HEK293 (cell line): ENCODE results near the gene ARHGEF11.

Experiments used
- CTCF ChIA-PET: fragments of 350-600 bp; formaldehyde crosslinking; extraction: SDS; loops from one replicate; lab custom pipeline; 2021; ENCODE audit warnings: antibody characterized with exemption; lab: Yijun Ruan, JAX
- POLR2A ChIA-PET: fragments of 300-600 bp; formaldehyde crosslinking; extraction: SDS; loops from one replicate; lab custom pipeline; 2020; ENCODE audit warnings: antibody characterized with exemption, inconsistent platforms; lab: Yijun Ruan, JAX
- H3K27ac ChIP-seq: fragments of 200-500 bp; sonication (Bioruptor generic); 2 replicates; pipeline ENCODE4 v1.5.1; 2014; ENCODE audit warnings: low read depth, low read length, control low read depth, inconsistent platforms; ENCODE audit errors: extremely low read depth
- H3K36me3 ChIP-seq, 2 experiments: fragments of 200-500 bp in 1 of 2; sonication (Bioruptor generic) in 1 of 2; 1 replicate in 1 of 2; 2 replicates in 1 of 2; pipeline ENCODE4 v1.5.1; 2014 to 2017; ENCODE audit warnings: inconsistent platforms in 2 of 2, low read length in 2 of 2; ENCODE audit not compliant: control insufficient read depth in 2 of 2, insufficient read depth in 1 of 2
- H3K4me1 ChIP-seq: fragments of 200-500 bp; sonication (Bioruptor generic); 2 replicates; pipeline ENCODE4 v1.5.1; 2014; ENCODE audit warnings: mild to moderate bottlenecking, low read length, inconsistent platforms; ENCODE audit not compliant: control insufficient read depth, insufficient read depth
- H3K4me3 ChIP-seq: 2 replicates; pipeline ENCODE4 v1.5.1; 2011; ENCODE audit warnings: low read depth, mild to moderate bottlenecking, control low read depth, low read length, moderate library complexity
- H3K9me3 ChIP-seq: fragments of 200-500 bp; sonication (Bioruptor generic); 2 replicates; pipeline ENCODE4 v1.5.1; 2014; ENCODE audit warnings: low read depth, low read length, inconsistent platforms; ENCODE audit not compliant: control insufficient read depth, insufficient read depth
- SETDB1 ChIP-seq: IDR thresholded peaks from one replicate; pipeline ENCODE4 v1.6.1; 2017; ENCODE audit warnings: mild to moderate bottlenecking, low read length, moderate library complexity, mixed read lengths; ENCODE audit not compliant: insufficient read length
- YY1 ChIP-seq: fragments of 450-650 bp; formaldehyde crosslinking; IDR thresholded peaks from 2 replicates; pipeline ENCODE4 v1.5.1; 2018; ENCODE audit warnings: missing biosample characterization, missing genetic modification characterization
- ZBTB10 ChIP-seq: fragments of 450-650 bp; formaldehyde crosslinking; IDR thresholded peaks from 2 replicates; pipeline ENCODE4 v1.5.1; 2016; ENCODE audit warnings: missing biosample characterization, missing genetic modification characterization
- ZBTB17 ChIP-seq: fragments of 450-650 bp; formaldehyde crosslinking; IDR thresholded peaks from 2 replicates; pipeline ENCODE4 v1.5.1; 2016; ENCODE audit warnings: missing biosample characterization, missing genetic modification characterization
- ZBTB6 ChIP-seq: fragments of 450-650 bp; formaldehyde crosslinking; IDR thresholded peaks from 2 replicates; pipeline ENCODE4 v1.5.1; 2017; ENCODE audit warnings: missing biosample characterization, missing genetic modification characterization
- ZBTB7A ChIP-seq: fragments of 450-650 bp; formaldehyde crosslinking; IDR thresholded peaks from 2 replicates; pipeline ENCODE4 v1.5.1; 2016; ENCODE audit warnings: low read depth, missing biosample characterization, missing genetic modification characterization
- ZNF148 ChIP-seq: fragments of 450-650 bp; formaldehyde crosslinking; IDR thresholded peaks from 2 replicates; pipeline ENCODE4 v1.5.0; 2017; ENCODE audit warnings: missing biosample characterization, missing genetic modification characterization, borderline replicate concordance
- ZNF18 ChIP-seq: fragments of 450-650 bp; formaldehyde crosslinking; IDR thresholded peaks from 2 replicates; pipeline ENCODE4 v1.5.1; 2016; ENCODE audit warnings: missing biosample characterization, missing genetic modification characterization
- ZNF248 ChIP-seq: fragments of 450-650 bp; formaldehyde crosslinking; IDR thresholded peaks from 2 replicates; pipeline ENCODE4 v1.5.1; 2017; ENCODE audit warnings: missing biosample characterization, missing genetic modification characterization
- ZNF280D ChIP-seq: fragments of 450-650 bp; formaldehyde crosslinking; IDR thresholded peaks from 2 replicates; pipeline ENCODE4 v1.5.1; 2016; ENCODE audit warnings: missing biosample characterization, missing genetic modification characterization
- ZNF292 ChIP-seq: fragments of 450-650 bp; formaldehyde crosslinking; IDR thresholded peaks from 2 replicates; pipeline ENCODE4 v1.5.1; 2016; ENCODE audit warnings: low read depth, missing biosample characterization, missing genetic modification characterization, borderline replicate concordance
- ZNF394 ChIP-seq: fragments of 450-650 bp; formaldehyde crosslinking; IDR thresholded peaks from 2 replicates; pipeline ENCODE4 v1.5.1; 2016; ENCODE audit warnings: missing biosample characterization, missing genetic modification characterization, mild to moderate bottlenecking, moderate library complexity, borderline replicate concordance
- ZNF600 ChIP-seq: fragments of 450-650 bp; formaldehyde crosslinking; IDR thresholded peaks from 2 replicates; pipeline ENCODE4 v1.5.1; 2016; ENCODE audit warnings: missing biosample characterization, missing genetic modification characterization
- ZNF639 ChIP-seq: fragments of 450-650 bp; formaldehyde crosslinking; IDR thresholded peaks from 2 replicates; pipeline ENCODE4 v1.5.1; 2016; ENCODE audit warnings: missing biosample characterization, missing genetic modification characterization
- ZSCAN5A ChIP-seq: fragments of 450-650 bp; formaldehyde crosslinking; IDR thresholded peaks from 2 replicates; pipeline ENCODE4 v1.5.1; 2016; ENCODE audit warnings: missing biosample characterization, missing genetic modification characterization

Gene ARHGEF11

GRCh38 chr1:157001304-157001703 lies 44.2 kb downstream of the ARHGEF11 start (continued):
- no peak for TF ChIP-seq ZNF292
- no peak for TF ChIP-seq ZNF280D (tag by site-specific recombination)
- TF ChIP-seq, all 188 proteins: peak for 0

GRCh38 chr1:157000686-157001085 lies 44.9 kb downstream of the ARHGEF11 start:
- H3K36me3 ChIP-seq = no peaks in the 10 kb centered on the region
- POLR2A ChIA-PET = no interaction called here
- H3K27ac ChIP-seq = no peak overlapping the region
- H3K9me3 ChIP-seq = no peaks in the 10 kb centered on the region
- CTCF ChIA-PET = interaction anchor here (1.0 to 1.1 kb wide), 2 partner anchors 9 to 74 kb away, joined by 4 read pairs; no protein-coding TSS in a partner anchor
- TF ChIP-seq ZNF248 (tag by site-specific recombination) (no peak), ZNF600 (tag by site-specific recombination) (peak; percentile 36; the same call in 1 of the 2 replicates)
- no peaks in the 10 kb centered on the region for H3K4me1 ChIP-seq
- no peak overlapping the region for H3K4me3 ChIP-seq

- Histone ChIP-seq H3K4me1 (no peaks in the 10 kb centered on the region), H3K27ac (no peak overlapping the region), H3K9me3 (no peaks in the 10 kb centered on the region), H3K4me3 (no peak overlapping the region), H3K36me3 (no peaks in the 10 kb centered on the region)
- TF ChIP-seq YY1 (tag by site-specific recombination) (no peak), ZBTB7A (tag by site-specific recombination) (no peak), ZBTB17 (tag by site-specific recombination) (no peak), ZBTB10 (no peak), ZSCAN5A (tag by site-specific recombination) (no peak), ZNF18 (no peak), SETDB1 (no peak), ZNF394 (no peak), ZNF639 (tag by site-specific recombination) (no peak), ZNF148 (tag by site-specific recombination) (no peak), ZBTB6 (tag by site-specific recombination) (no peak)
- ChIA-PET POLR2A (no interaction called here), CTCF (interaction anchor here (1.1 kb wide), 1 partner anchor 10 kb away, joined by 4 read pairs; no protein-coding TSS in a partner anchor)
These were observed 45.8 kb downstream of the ARHGEF11 start for GRCh38 chr1:156999596-157000320.
